Right renal cortex interstitium (tissue), 3 donors: ENCODE measurements around the gene ZBTB22. TPM values are rescaled to one million over a fixed set of nuclear protein-coding genes. Genes with fewer than 3 reads are reported as not detected.
"Not testable (repeated sequence)": the region's sequence is repeated elsewhere in the genome, so short reads cannot be mapped to it uniquely, and the experiment has no call there.

Experiments used
- DNase-seq, 3 donors: peaks; one replicate each; pipeline ENCODE4 v3.0.0-alpha.2; 2013; ENCODE audit warnings: low read depth in 3 of 3, low spot score in 2 of 3
- polyA plus RNA-seq, 3 donors: library from polyadenylated mRNA; unstranded; fragments of 120-200 nt; gene quantifications; one replicate each; pipeline ENCODE4 v1.2.1, GENCODE V29; 2013; ENCODE audit not compliant: insufficient read length in 3 of 3

ZBTB22 gene
- polyA plus RNA-seq, 3 donors = 23.6 to 25.4 (median 23.8) TPM

DNA sequence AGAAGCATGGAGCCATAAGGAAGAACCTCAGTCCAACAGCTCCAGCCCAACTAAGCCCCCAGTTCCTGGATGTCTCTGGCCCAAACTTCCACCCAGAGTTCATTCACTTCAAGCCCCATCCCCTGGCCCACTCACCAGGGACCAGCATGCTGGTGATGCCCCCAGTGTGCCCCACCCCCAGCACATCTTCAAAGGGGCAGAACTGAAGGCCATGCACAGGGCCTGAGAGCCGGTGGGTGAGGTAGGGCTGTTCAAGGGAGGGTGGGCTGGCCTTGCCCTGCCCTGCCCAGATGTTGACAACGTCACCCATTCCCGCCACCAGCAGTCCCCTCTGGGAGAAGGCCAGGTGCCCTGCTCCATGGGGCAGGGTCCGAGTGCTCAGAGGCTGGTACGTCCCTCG is 37.0 kb downstream of the ZBTB22 start:
- DNase-seq = no peak

DNA sequence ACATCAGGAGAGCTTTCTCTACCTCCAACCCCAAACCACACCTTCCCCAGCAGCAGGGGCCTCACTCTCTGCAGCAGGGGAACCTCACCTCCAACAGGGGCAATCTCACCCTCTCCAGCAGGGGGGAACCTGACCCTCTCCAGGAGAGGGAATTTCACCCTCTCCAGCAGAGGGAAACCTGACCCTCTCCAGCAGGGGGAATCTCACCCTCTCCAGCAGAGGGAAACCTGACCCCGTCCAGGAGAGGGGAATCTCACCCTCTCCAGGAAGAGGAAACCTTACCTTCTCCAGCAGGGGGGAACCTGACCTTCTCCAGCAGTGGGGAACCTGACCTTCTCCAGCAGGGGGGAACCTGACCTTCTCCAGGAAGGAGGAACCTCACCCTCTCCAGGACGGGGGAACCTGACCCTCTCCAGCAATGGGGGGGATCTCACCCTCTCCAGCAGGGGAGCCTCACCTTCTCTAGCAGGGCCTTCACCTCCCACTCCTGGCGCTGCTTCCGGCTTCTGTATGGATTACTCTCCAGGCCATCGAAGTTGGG is 37.5 kb downstream of the ZBTB22 start:
- no peak for DNase-seq

DNA sequence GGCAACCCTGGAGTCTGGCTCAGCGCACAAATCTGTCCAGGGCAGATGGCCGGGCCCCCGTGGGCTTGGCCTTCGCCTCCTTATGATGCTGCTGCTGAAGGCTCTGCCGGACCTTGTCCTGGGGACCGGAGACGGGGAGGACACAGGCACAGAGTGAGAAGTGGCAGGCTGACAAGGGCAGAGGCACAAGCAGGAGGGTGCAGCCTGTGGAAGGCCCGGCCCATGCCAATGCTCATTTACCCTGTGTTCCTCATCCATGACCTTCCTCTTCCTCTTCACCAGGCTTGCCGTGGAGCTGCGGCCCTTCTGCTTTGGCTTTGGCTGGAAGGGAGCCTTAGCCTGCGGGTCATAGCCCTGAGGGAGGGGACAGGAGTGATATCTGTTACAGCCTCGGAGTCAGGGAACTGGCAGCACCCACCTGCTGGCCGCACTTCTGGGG is 38.3 kb downstream of the ZBTB22 start:
- DNase-seq = no peak

DNA sequence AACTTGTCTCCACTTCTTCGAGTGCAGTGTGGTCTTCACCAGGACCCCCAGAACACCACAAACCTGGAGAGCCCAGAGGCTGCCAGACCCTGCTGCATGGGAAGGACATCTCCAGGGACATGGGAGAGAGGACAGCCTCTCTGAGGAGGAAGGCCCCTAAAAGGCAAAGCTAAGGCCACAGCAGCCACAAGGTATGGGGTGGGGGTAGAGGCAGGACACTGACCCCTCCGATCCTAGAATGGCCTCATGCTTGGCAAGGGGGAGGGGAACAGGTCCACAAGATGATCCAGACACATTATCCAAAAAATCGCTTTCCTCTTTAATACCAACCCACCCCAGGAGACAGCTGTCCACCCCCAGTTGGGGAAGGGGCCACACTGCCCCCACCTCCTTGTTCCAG is 38.7 kb downstream of the ZBTB22 start:
- DNase-seq = no peak

GRCh38 chr6:33278392-33278741 is 39.2 kb downstream of the ZBTB22 start:
- DNase-seq = no peak

DNA sequence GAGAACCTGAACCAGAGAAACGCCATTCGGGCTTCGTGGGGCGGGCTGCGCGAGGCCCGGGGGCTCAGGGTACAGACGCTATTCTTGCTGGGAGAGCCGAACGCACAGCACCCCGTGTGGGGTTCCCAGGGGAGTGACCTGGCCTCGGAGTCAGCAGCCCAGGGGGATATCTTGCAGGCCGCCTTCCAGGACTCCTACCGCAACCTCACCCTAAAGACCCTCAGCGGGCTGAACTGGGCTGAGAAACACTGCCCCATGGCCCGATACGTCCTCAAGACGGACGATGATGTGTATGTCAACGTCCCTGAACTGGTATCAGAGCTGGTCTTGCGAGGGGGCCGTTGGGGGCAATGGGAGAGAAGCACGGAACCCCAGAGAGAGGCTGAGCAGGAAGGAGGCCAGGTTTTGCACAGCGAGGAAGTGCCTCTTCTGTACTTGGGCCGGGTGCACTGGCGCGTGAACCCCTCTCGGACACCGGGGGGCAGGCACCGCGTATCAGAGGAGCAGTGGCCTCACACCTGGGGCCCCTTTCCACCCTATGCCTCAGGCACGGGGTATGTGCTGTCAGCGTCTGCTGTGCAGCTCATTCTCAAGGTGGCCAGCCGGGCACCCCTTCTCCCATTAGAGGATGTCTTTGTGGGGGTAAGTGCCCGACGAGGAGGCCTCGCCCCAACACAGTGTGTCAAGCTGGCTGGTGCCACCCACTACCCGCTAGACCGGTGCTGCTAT is 39.7 kb downstream of the ZBTB22 start:
- no peak for DNase-seq

- DNase-seq = peak in 1 of 3 donors; percentile 47
Measured at GRCh38 chr6:33276864-33277662, 40.5 kb downstream of the ZBTB22 start, which contains the start of gene B3GALT4. Gene B3GALT4 (plus strand): TSS chr6:33277123. CDS start chr6:33277420, 297 bp downstream.

- DNase-seq = no peak
Measured at GRCh38 chr6:33276581-33276863, 41.0 kb downstream of the ZBTB22 start.

DNA sequence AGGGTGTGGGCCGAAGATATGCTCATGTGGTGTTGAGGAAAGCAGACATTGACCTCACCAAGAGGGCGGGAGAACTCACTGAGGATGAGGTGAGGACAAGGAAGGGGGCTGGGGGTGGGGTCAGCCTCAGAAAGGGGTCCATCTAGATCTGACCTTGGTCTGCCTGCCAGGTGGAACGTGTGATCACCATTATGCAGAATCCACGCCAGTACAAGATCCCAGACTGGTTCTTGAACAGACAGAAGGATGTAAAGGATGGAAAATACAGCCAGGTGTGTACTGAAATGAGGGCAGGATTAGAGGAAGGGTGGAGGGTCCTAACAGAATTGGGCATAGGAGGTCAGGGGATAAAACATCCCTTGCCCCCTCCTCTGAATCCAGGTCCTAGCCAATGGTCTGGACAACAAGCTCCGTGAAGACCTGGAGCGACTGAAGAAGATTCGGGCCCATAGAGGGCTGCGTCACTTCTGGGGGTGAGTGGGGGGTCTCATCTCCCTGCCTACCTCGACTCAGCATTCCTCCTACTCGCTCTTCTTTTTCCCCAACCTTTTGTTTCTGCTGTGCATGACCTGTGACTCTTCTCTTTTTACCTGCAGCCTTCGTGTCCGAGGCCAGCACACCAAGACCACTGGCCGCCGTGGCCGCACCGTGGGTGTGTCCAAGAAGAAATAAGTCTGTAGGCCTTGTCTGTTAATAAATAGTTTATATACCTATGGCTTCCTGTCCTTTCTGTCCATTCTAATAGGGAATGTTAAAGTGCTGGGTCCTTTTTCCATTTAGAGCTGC is 41.6 kb downstream of the ZBTB22 start:
- DNase-seq = not testable (repeated sequence)

GRCh38 chr6:33273924-33274902 is 43.3 kb downstream of the ZBTB22 start:
- no peak for DNase-seq

- no peak for DNase-seq
Measured at GRCh38 chr6:33273129-33273923, 44.2 kb downstream of the ZBTB22 start.

GRCh38 chr6:33272275-33273128 is 45.0 kb downstream of the ZBTB22 start:
- no peak for DNase-seq

DNA sequence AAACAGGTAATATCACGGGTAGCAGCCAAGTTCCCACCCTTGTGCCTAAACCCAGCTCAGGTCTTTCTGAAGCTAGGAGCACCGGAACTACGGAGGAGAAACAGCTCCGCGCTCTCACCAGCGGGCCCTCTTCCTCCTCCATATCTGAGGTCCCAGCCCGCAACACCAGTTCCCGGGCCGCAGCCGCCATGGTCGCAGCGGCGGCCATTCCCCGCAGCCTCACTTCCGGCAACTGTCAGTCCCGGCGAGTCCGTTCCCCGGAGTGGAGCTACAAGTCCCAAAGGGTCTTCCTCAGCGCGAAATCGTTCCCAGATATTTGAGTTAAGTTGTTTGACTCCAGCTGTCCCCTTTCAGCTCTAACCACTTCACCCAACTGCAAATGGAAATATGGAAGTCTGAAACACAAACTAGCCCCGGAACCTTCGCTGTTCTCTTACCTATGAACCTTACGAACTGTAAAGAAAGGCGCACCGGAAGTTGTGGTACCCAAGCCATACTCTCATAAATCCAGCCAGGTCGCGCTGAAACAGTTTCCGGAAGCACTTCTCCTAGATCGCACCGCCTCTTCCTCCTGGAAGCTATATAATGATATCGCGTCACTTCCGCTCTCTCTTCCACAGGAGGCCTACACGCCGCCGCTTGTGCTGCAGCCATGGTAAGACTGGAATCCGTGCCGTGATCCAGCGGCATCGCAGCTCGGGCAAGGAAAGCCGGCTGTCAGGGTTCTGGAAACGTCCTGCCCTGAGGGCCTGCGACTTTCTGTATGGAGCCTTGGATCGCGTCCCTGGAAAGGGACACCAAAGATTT is 45.9 kb downstream of the ZBTB22 start, which contains the start of the genes RPS18 and VPS52:
Gene RPS18, plus strand, starts transcription at position 608 of the 807 bp plus-strand sequence. Its CDS starts 45 bp downstream, at position 653.
Gene VPS52, minus strand, starts transcription at position 409 of the 807 bp plus-strand sequence. Its CDS starts 201 bp downstream, at position 208.
- DNase-seq = peak; percentile 98 to 100 (median 99)

DNA sequence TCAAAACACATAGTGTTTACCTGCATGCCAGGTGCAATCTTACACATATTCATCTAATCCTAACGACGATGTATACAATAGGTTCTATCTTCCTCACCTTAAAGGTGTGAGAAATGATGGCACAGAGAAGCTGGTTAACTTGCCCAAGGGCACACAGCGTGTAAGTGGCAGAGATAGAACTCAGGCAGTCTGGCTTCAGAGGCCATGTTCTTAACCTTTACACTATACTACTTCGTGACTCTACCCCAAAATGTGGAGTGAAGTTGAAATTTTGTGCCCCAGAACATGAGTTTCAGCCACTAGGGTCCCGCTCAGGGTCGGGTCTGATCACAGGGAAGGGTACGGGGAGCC is 46.5 kb downstream of the ZBTB22 start:
- peak in 1 of 3 donors; percentile 38 for DNase-seq
